Endothelial cell of umbilical vein (primary cell): ENCODE data around the gene DAB1. TPM values are rescaled to one million over a fixed set of nuclear protein-coding genes. Genes with fewer than 3 reads are reported as not detected.

Source experiments
- BruUV-seq: library from RNA; stranded (reverse); fragments of 400-500 nt; replicated peaks from 2 replicates; lab custom pipeline; 2021; lab: Mats Ljungman, UMichigan
- CTCF ChIA-PET: fragments of 300-600, 350-600 bp; sonication (Branson Sonifier 250); formaldehyde crosslinking; loops from one replicate; lab custom pipeline; 2021; ENCODE audit warnings: antibody characterized with exemption, inconsistent platforms; lab: Charles Lee
- POLR2A ChIA-PET: fragments of 300-600, 350-600 bp; sonication (Branson Sonifier 250); formaldehyde crosslinking; loops from one replicate; lab custom pipeline; 2021; ENCODE audit warnings: antibody characterized with exemption, inconsistent platforms; lab: Charles Lee
- DNase-seq: peaks from one replicate; pipeline ENCODE4 v3.0.0-alpha.2; 2011; ENCODE audit warnings: low read depth, low spot score
- FAIRE-seq: peaks from 2 replicates; lab custom pipeline; 2011; peaks lifted over from hg19 to GRCh38; lab: Jason Lieb, UNC
- H2AFZ ChIP-seq: 2 replicates; pipeline ENCODE4 v1.6.0; 2012; ENCODE audit warnings: low read depth, low read length, control low read depth, inconsistent platforms
- H3K27ac ChIP-seq: 2 replicates; pipeline ENCODE4 v1.5.1; 2011; ENCODE audit warnings: low read depth, mild to moderate bottlenecking, control low read depth, low read length, moderate library complexity; ENCODE audit not compliant: insufficient read depth
- H3K27me3 ChIP-seq, 2 experiments: 2 replicates each; pipeline versions ENCODE4 v1.6.0 to v1.6.1; 2011; ENCODE audit warnings: low read length in 2 of 2, mixed read lengths in 1 of 2; ENCODE audit not compliant: control insufficient read depth in 2 of 2, insufficient read depth in 2 of 2
- H3K36me3 ChIP-seq, 2 experiments: 2 replicates in 1 of 2; 3 replicates in 1 of 2; pipeline ENCODE4 v1.5.1; 2011; ENCODE audit warnings: low read length in 2 of 2, mild to moderate bottlenecking in 1 of 2, moderate library complexity in 1 of 2; ENCODE audit not compliant: control insufficient read depth in 2 of 2, insufficient read depth in 2 of 2; ENCODE audit errors: extremely low read depth in 1 of 2
- H3K4me1 ChIP-seq: 3 replicates; pipeline ENCODE4 v1.5.1; 2011; ENCODE audit warnings: mild to moderate bottlenecking, low read length; ENCODE audit not compliant: control insufficient read depth, insufficient read depth; ENCODE audit errors: extremely low read depth
- H3K4me2 ChIP-seq: 2 replicates; pipeline ENCODE4 v1.6.1; 2011; ENCODE audit warnings: low read length, control low read depth, mixed read lengths; ENCODE audit not compliant: insufficient read depth
- H3K4me3 ChIP-seq, 3 experiments: fragments of 200-600 bp in 1 of 3; sonication (generic), shearing (Covaris generic) in 1 of 3; replicated peaks in 1 of 3; 2 replicates each; pipeline ENCODE4 v1.5.1; 2011 to 2016; ENCODE audit warnings: control low read depth in 3 of 3, low read length in 3 of 3, mild to moderate bottlenecking in 2 of 3, inconsistent platforms in 1 of 3, low read depth in 1 of 3, moderate library complexity in 1 of 3; ENCODE audit not compliant: insufficient read depth in 1 of 3
- H3K79me2 ChIP-seq: 2 replicates; pipeline ENCODE4 v1.6.0; 2012; ENCODE audit warnings: low read length, inconsistent platforms; ENCODE audit not compliant: control insufficient read depth, insufficient read depth
- H3K9ac ChIP-seq: replicated peaks from 2 replicates; pipeline ENCODE3; 2011; ENCODE audit warnings: low read length, control low read depth; ENCODE audit not compliant: insufficient read depth; ENCODE audit errors: extremely low read depth
- H3K9me1 ChIP-seq: replicated peaks from 3 replicates; pipeline ENCODE4 v1.6.0; 2011; ENCODE audit warnings: mild to moderate bottlenecking, low read length; ENCODE audit not compliant: control insufficient read depth, insufficient read depth; ENCODE audit errors: extremely low read depth
- H3K9me3 ChIP-seq: replicated peaks from 2 replicates; pipeline ENCODE4 v1.5.1; 2012; ENCODE audit warnings: low read length, inconsistent platforms; ENCODE audit not compliant: control insufficient read depth, insufficient read depth
- H4K20me1 ChIP-seq: replicated peaks from 2 replicates; pipeline ENCODE3; 2011; ENCODE audit warnings: mild to moderate bottlenecking, low read length; ENCODE audit not compliant: control insufficient read depth, insufficient read depth; ENCODE audit errors: extremely low read depth
- CTCF ChIP-seq, 2 donors: IDR thresholded peaks; 1 replicate in 1 of 2; 2 replicates in 1 of 2; pipeline ENCODE4 v1.5.1; 2011; ENCODE audit warnings: low read length in 2 of 2, mild to moderate bottlenecking in 2 of 2, moderate library complexity in 2 of 2, control low read depth in 1 of 2, inconsistent platforms in 1 of 2, low read depth in 1 of 2; ENCODE audit not compliant: insufficient read depth in 1 of 2; ENCODE audit errors: extremely low read depth in 1 of 2
- EZH2 ChIP-seq: IDR thresholded peaks from 2 replicates; pipeline ENCODE4 v1.6.1; 2012; ENCODE audit warnings: borderline replicate concordance, low read depth, mild to moderate bottlenecking, moderate library complexity, low read length, inconsistent platforms; ENCODE audit not compliant: severe bottlenecking
- FOS ChIP-seq: IDR thresholded peaks from 2 replicates; pipeline ENCODE4 v1.6.1; 2011; ENCODE audit warnings: mild to moderate bottlenecking, low read length, moderate library complexity, borderline replicate concordance; ENCODE audit not compliant: insufficient read depth
- GATA2 ChIP-seq: IDR thresholded peaks from 2 replicates; pipeline ENCODE4 v1.7.0; 2011; ENCODE audit warnings: low read depth, mild to moderate bottlenecking, moderate library complexity, mixed read lengths, low read length; ENCODE audit not compliant: insufficient read length, insufficient read depth
- JUN ChIP-seq: IDR thresholded peaks from 2 replicates; pipeline ENCODE4 v1.6.1; 2011; ENCODE audit warnings: borderline replicate concordance, low read depth; ENCODE audit not compliant: insufficient read length, insufficient read depth
- MAX ChIP-seq: IDR thresholded peaks from 2 replicates; pipeline ENCODE4 v1.6.1; 2011; ENCODE audit not compliant: insufficient read depth, insufficient read length
- MYC ChIP-seq: IDR thresholded peaks from one replicate; pipeline ENCODE4 v1.6.1; 2011; ENCODE audit warnings: mild to moderate bottlenecking, low read depth, low read length
- POLR2A ChIP-seq: IDR thresholded peaks from 2 replicates; pipeline ENCODE4 v1.6.1; 2012; ENCODE audit warnings: low read depth, mild to moderate bottlenecking, control low read depth, low read length
- POLR2AphosphoS5 ChIP-seq: IDR thresholded peaks from 2 replicates; pipeline ENCODE4 v1.6.1; 2012; ENCODE audit warnings: low read depth, mild to moderate bottlenecking, control low read depth, low read length, moderate library complexity; ENCODE audit not compliant: insufficient read depth
- dilution Hi-C: fragments of 300-500 bp; cut with MboI; formaldehyde crosslinking; loops from one replicate; pipeline ENCODE4 v1.15.0; 2019; ENCODE audit warnings: low sequenced_read_pairs; ENCODE audit not compliant: extremely low pct_ligation_motif_present
- intact Hi-C: fragments of 100-400 bp; cut with micrococcal nuclease; formaldehyde crosslinking; loops from one replicate; pipeline ENCODE4 v1.10.0; 2022
- polyA plus RNA-seq, 4 experiments: library from polyadenylated mRNA; depleted of rRNA in 3 of 4; stranded (reverse) in 3 of 4; unstranded in 1 of 4; fragments of >200 nt; gene quantifications; 2 replicates each; pipeline versions ENCODE4 v1.2.1 to v1.2.3, GENCODE V29; 2011 to 2012; ENCODE audit warnings: missing spikeins in 1 of 4
- total RNA-seq: library from RNA; stranded (reverse); gene quantifications from 2 replicates; pipeline ENCODE4 v1.2.3, GENCODE V29; 2021

The DAB1 gene
- total and polyA plus RNA-seq, 2 donors (not counting 3 experiments of a cell fraction or from before 2014, with no cell fraction given): not detected

DNA sequence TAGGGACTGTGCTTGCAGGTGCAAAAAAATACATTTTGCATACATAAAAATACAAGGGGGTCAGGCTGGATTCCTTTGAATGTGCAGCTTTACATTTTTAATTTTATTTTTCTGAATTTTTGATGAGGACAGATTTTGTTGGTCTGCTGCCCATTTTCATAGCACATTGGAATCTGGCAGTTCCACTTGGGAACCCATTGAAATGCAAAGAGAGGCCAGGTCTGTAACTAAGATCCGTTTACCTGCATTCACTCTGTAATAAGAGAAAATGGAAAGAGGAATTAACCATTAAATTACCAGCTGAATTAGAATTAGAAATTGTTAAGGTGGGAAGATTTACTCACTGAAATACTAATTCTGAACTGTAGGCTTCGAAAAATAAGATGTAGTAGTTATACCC lies 221.6 kb downstream of the DAB1 start:
- H3K79me2 ChIP-seq: no peaks in the 10 kb centered on the region
- H3K4me1 ChIP-seq: no peaks in the 10 kb centered on the region
- DNase-seq (no peak), FAIRE-seq (no peak)
- no peak overlapping the region for H3K27ac ChIP-seq
- no peak overlapping the region for H3K4me3 ChIP-seq
- no peaks in the 10 kb centered on the region for H4K20me1 ChIP-seq
- BruUV-seq: no TSS peak
- H2AFZ ChIP-seq: no peak overlapping the region
- H3K36me3 ChIP-seq: no peaks in the 10 kb centered on the region
- H3K9me1 ChIP-seq: no peaks in the 10 kb centered on the region
- dilution Hi-C loops: no loop called here
- H3K4me2 ChIP-seq: no peak overlapping the region
- intact Hi-C loops: no loop called here
- POLR2A ChIA-PET: no interaction called here
- CTCF ChIA-PET: no interaction called here
- H3K9ac ChIP-seq: no peak overlapping the region
- no peaks in the 10 kb centered on the region for H3K27me3 ChIP-seq
- TF ChIP-seq CTCF (IDR thresholded peaks at IDR 0.05; ENCODE audit: extremely low read depth in 1 of 2, insufficient read depth in 1 of 2, low read depth in 1 of 2, low read length in 2 of 2) (no peak), POLR2AphosphoS5 (no peak), MAX (no peak), GATA2 (no peak), MYC (no peak), FOS (no peak), JUN (no peak), EZH2 (no peak), POLR2A (no peak)
- no peaks in the 10 kb centered on the region for H3K9me3 ChIP-seq
